HL-60 (cell line): ENCODE results near the gene FAM83F.

ENCODE experiments used
- DNase-seq, 2 experiments: peaks; one replicate each; pipeline ENCODE4 v3.0.0-alpha.2; 2010 to 2020; ENCODE audit warnings: low read depth in 1 of 2, low spot score in 1 of 2
- H3K27ac ChIP-seq: fragments of 250-450 bp; sonication (Bioruptor Pico); replicated peaks from 2 replicates; pipeline ENCODE4 v1.5.1; 2020; ENCODE audit warnings: mild to moderate bottlenecking, moderate library complexity
- H3K27me3 ChIP-seq: fragments of 250-450 bp; sonication (Bioruptor Pico); 2 replicates; pipeline ENCODE4 v1.5.1; 2021; ENCODE audit warnings: mild to moderate bottlenecking, moderate library complexity; ENCODE audit not compliant: insufficient read depth, poor library complexity, severe bottlenecking
- H3K4me3 ChIP-seq: replicated peaks from 2 replicates; pipeline ENCODE4 v1.5.1; 2011; ENCODE audit warnings: mild to moderate bottlenecking, control low read depth, low read length; ENCODE audit not compliant: insufficient read depth
- CTCF ChIP-seq: IDR thresholded peaks from one replicate; pipeline ENCODE4 v1.5.1; 2011; ENCODE audit warnings: low read length, control low read depth, inconsistent platforms; ENCODE audit not compliant: insufficient read depth
- GABPA ChIP-seq: IDR thresholded peaks from 2 replicates; pipeline ENCODE4 v1.6.1; 2012; ENCODE audit warnings: low read depth
- POLR2AphosphoS5 ChIP-seq: IDR thresholded peaks from 2 replicates; pipeline ENCODE4 v1.6.1; 2012; ENCODE audit warnings: low read depth
- REST ChIP-seq: IDR thresholded peaks from 2 replicates; pipeline ENCODE4 v1.6.1; 2012; ENCODE audit warnings: low read depth; ENCODE audit not compliant: insufficient replicate concordance
- SPI1 ChIP-seq: IDR thresholded peaks from 2 replicates; pipeline ENCODE4 v1.6.1; 2012; ENCODE audit warnings: low read depth, mild to moderate bottlenecking, borderline replicate concordance

The FAM83F gene

GRCh38 chr22:39979048-39979447 is 15.7 kb upstream of the FAM83F start:
- Histone ChIP-seq H3K4me3 (no peak overlapping the region), H3K27ac (no peak overlapping the region), H3K27me3 (peaks cover 12% of the 10 kb centered on the region)
- no peak for DNase-seq
- TF ChIP-seq CTCF = no peak
- TF ChIP-seq GABPA = no peak

GRCh38 chr22:39979458-39979857 is 15.3 kb upstream of the FAM83F start:
- H3K27me3 ChIP-seq = peaks cover 14% of the 10 kb centered on the region
- DNase-seq = no peak
- TF ChIP-seq POLR2AphosphoS5 = no peak
- TF ChIP-seq REST = no peak
- H3K4me3 ChIP-seq = no peak overlapping the region
- no peak overlapping the region for H3K27ac ChIP-seq

GRCh38 chr22:39980596-39980995 is 14.2 kb upstream of the FAM83F start:
- DNase-seq = no peak
- TF ChIP-seq SPI1 (no peak), GABPA (no peak), POLR2AphosphoS5 (no peak), REST (no peak), CTCF (no peak)
- H3K4me3 ChIP-seq = no peak overlapping the region
- no peak overlapping the region for H3K27ac ChIP-seq
- H3K27me3 ChIP-seq = peaks cover 13% of the 10 kb centered on the region

GRCh38 chr22:39983346-39983745 is 11.4 kb upstream of the FAM83F start:
- H3K27ac ChIP-seq = no peak overlapping the region
- peaks cover 14% of the 10 kb centered on the region for H3K27me3 ChIP-seq
- no peak overlapping the region for H3K4me3 ChIP-seq
- DNase-seq = no peak
- TF ChIP-seq REST (no peak), SPI1 (no peak), GABPA (no peak), POLR2AphosphoS5 (no peak), CTCF (no peak)
